EH (cell line): Measurements from ENCODE around the gene TADA2B.

Experiments
- DNase-seq: peaks from one replicate; pipeline ENCODE4 v3.0.0-alpha.2; 2015; ENCODE audit warnings: low read depth

The TADA2B gene

DNA sequence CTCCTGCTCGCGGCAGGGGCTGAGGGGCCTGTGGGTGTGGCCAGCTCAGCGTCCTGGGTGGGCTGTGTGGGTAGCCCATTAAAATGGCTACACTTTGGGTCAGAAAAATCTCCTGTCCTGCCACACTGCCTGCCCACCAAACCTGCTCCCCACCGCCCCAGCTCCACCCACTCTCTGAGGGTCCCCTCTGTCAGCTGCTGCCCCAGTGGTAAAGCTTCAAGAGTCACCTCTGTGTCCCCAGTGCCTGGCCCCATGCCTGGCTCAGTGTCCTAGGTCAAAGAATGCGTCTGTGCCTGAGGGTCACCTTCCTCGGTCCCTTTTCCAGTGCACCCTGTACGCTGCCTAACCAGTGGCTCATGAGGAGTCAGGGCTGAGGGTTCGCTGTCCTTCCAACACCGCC, 24.9 kb upstream of the TADA2B start:
- no peak for DNase-seq

DNA sequence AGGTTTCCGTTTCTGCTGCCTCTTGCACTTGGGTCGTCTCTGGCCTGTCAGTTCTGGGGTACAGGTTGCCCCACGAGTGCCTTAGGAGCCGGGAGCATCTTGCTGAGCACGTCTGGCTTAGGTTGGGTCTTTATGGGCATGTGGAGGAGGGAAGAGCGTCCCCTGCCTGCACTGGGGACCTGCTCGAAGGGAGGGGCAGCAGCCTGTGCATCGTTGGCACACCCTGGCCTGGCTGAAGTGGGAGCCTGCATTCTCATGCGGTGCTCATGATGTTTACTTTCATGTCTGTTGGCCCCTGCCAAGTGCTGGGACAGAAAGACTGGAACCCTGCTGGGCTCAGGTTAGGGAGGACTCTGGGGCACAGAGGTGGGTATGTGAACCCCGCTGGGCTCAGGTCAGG, 23.8 kb upstream of the TADA2B start:
- DNase-seq: no peak

DNA sequence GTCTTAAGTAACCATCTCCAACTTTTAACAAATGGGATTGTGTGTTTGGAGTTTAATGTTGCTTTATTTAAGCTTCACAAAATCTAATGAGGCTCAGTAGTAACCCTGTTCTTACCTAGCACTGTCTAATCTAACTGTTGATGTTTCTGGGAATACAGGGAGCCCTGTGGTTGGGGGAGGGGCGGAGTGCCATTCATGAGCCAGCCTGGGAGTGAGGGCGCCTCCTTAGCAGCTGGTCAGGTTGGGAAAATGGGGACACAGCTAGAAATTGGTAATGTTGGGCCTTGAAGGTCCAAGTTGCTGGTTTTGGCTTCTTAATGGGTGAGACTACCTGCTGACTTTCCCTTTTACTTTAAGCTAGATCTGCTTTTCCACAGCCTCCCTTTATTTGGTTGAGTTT, 22.9 kb upstream of the TADA2B start:
- no peak for DNase-seq

DNA sequence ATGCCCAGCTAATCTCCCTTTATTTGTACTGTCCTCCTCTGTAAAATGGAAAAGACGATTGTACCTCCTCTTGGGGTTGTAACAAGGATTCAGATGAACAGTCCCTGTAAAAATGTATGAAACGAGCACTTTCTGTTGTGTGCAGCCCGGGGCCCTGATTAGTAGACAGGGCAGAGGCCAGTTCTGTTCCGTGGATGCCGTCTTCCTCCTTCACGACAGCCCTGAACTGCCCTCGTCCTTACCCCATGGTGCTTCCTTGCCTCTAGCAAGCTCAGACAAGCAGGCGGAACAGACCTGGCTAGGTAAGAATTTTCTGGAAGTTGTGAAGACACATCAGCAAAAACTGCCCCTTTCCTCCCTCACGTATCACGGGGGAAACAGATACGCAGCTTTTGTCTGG, 22.3 kb upstream of the TADA2B start:
- no peak for DNase-seq

DNA sequence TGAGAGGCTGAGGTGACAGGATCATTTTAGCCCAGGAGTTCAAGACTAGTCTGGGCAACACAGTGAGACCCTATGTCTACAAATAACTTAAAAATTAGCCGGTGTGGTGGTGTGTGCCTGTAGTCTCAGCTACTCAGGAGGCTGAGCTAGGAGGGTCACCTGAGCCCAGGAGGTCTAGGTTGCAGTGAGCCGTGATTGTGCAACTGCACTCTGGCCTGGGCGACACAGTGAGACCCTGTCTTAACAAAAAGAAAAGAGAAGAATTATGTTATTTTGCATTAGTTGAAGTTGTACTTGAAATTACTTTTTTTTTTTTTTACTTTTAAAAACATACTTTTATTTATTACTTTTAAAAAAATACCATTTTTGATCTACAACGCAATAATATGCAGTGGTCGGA, 21.8 kb upstream of the TADA2B start:
- no peak for DNase-seq

DNA sequence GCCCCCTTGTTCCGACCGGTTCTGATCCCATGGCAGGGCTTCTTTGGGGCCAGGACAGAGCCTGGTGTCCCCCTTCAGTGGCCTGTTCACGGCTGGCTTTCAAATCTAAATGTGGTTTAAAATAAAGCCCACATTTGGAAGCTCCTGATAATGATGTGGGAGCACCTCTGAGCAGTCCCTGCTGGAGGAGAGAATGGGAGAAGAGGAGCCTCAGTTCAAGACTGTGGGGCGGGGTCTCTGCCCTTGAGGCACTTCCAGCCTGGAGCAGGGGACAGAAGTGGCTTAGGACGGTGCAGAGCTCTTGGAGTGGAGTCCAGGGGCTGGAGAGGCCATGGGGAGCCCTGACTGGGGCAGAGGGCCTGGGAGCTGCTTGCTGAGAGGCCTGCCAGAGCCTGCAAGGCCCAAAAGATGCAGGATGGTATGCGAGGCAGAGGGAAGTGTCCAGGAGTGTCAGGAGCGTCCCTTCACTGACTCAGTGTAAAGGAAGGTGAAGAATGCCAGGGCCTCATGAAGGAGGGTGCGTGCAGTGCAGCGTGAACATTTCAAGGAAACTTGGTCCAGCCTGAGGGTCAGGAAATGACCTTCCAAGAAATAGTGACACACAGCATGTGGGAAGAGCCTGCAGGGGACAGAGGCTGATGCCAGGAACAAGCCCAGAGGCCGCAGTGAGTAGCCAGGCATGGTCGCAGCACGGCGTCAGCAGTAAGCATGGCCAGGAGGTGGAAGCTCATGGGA, 21.1 kb upstream of the TADA2B start:
- peak; percentile 99 for DNase-seq

DNA sequence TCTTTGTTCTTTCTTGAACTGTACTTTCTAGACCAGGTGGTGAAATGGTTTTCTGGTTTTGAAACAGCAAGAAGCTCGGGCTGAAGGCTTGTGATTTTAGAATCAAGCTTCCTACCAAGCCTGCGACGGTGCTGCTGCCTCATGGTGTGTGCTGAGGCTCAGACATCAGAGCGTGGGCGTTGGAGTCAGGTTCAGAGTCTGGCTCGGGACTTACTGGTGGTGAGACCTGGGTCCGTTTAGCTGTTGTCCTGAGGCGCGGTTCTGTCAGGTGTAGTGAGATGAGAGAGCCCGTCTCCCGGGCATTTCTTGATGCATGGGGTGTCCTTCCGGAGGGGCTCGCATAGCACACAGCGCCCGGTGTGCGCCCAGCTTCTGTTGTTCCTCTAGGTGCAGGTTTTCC, 19.7 kb upstream of the TADA2B start:
- no peak for DNase-seq

DNA sequence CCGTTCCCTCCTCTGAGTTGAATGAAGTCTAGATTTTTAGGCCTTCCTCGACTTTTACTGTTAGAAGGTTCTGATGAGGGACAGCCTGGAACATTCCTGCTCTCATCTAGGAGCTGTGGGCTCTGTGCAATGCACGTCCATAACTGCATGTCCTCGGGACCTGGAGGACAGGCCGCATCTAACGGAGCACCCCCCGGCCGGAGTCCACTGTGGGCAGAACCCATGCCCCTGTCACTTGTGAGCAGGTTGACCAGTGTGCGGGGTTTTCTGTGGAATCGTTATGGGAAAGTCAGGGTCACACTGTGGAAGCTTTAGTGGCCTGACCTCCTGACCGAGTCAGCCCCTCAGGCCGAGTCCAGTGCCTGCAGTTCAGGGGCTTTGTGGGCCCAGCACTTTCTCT, 19.3 kb upstream of the TADA2B start:
- DNase-seq: no peak

DNA sequence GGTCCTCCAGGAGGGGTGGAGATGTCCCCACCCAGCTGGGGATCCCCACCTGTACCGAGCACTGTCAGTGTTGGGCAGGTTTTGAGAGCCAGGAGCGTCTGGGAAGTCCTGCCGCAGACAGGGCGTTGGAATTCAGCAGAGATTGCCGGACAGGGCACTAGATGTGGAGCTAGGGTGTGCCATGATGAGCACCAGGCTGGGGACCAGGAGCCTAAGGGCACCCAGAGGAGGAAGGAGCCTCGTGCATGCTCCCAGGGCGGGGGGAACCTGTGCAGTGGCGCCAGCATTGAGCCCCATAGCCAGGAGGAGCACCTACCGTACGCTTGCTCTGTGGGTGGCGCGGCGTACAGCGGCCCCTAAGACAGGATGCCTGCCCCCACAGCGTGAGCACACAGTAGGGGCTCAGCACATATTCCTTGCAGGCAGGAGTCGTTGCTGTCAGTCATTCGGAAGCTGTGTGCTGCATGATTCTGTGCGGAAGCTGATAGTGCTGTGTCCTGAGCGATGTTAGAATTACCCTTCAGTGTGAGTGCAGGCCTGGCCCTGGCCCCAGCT, 18.8 kb upstream of the TADA2B start:
- DNase-seq: no peak

DNA sequence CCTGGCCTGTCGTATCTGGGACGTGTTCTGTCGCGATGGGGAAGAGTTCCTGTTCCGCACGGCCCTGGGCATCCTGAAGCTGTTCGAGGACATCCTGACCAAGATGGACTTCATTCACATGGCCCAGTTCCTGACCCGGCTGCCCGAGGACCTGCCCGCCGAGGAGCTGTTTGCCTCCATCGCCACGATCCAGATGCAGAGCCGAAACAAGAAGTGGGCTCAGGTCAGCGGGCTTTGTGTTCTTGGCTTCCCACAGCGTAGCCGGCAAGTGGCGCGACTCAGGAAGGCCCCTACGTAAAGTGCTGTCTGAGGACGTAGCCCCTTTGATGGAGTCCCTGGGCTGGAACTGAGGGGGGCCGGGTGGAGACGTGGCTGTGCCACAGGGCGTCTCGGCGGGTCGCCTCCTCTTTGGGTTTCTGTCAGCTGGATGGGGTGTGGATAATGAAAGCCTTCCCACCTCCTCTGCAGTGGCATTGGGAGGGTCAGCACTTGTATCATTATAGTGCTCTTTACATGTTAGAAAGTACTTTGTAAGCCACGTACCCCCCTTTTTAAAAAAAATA, 18.1 kb upstream of the TADA2B start:
- no peak for DNase-seq

DNA sequence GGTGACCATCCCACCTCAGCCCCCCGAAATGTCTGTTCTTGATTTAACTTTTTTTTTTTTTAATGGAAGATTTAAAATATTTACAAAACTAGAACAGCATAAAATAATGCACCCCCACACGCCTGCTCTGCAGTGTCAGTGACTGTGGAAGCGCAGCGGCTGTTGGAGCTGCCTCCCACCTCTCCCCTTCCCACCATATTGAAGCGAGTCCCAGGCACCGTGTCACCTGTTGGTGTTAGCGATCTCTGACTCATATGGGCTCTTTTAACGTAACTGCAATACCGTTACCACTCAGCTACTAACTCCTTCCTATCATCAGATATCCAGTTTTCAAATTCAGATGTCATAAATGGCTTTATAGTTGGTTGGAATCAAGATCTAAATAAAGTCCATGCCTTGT, 17.1 kb upstream of the TADA2B start:
- DNase-seq: no peak

DNA sequence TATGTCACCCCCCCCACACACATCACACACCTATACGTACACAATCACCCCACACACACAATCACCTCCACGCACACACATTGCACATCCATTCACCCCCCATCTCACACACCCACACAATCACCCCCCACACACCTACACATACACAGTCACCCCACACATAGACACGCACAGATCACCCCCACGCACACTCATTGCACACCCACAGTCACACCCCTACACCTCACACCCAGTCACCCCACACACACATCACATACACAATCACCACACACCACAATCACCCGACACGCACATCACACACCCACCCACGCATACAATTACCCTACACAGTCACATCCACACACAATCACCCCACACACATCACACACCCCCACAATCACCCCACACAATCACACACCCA, 15.9 kb upstream of the TADA2B start:
- no peak for DNase-seq

DNA sequence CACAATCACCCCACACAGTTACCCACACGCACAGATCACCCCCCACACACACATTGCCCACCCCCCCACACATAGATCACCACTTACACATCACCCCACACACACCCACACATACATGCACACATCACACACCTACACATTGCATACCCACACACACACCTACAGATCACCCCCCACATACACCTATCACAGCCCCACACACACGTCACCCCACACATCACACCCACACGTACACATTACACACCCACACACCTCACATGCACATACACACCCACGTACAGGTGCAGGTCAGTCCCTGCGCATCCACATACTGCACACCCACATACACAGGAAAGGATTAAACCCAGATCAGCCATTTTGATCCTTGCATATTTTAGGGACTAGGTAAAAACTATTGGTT, 15.3 kb upstream of the TADA2B start:
- no peak for DNase-seq

DNA sequence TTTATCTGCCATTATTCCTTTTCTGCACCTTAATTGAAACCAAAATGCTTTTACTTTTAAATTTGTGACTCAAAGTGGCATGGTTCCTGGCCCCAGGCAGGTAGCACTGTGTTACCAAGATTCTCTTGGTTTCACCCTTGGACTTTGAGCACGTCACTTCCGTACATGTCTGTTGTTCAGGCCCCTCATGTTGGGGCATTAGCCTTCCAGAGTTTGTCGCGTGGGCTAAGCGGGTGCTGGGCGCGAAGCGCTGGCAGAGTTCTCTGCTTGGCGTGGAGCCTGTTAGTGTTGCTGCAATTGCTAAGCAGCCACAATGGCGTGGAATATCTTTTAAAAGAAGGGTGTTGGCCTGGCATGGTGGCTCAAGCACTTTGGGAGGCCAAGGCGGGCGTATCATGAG, 14.0 kb upstream of the TADA2B start:
- no peak for DNase-seq

DNA sequence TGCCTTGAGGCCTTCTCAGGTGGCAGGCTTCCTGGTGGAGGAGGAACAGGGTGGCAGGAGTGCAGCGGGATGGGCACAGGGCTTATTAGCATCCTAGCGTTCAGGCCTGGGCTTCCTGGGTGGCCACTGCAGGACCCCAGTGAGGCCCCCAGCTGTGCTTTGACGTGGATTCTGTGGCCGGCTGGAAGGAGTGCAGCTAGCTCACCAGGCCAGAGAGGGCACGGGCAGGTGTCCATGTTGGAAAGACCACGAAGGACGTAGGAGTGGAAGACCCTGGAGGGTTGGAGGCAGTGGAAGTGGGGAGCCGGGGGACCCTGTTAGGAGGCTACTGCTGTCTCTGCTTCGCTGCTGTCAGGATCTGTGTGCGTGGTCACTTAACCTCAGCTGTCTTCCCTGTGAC, 13.3 kb upstream of the TADA2B start:
- DNase-seq: no peak

DNA sequence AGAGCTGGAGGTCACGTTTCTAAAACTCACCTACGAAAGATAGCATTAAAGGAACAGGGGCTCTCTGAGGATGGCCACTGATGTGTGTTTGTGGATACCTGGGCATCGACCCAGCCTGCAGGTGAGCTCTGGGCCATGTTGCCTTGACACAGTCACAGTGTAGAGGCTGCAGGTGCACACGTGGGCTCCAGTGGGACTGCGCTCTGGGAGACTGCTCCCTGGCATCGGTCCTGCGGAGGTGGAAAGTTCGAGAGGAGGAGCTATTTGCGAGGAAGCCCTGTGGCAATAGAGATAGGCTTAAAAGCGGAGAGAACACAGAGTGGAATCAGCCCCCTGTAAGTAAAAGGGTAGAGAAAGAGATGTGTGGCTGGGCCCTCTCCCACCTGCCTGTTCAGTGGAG, 12.3 kb upstream of the TADA2B start:
- no peak for DNase-seq

DNA sequence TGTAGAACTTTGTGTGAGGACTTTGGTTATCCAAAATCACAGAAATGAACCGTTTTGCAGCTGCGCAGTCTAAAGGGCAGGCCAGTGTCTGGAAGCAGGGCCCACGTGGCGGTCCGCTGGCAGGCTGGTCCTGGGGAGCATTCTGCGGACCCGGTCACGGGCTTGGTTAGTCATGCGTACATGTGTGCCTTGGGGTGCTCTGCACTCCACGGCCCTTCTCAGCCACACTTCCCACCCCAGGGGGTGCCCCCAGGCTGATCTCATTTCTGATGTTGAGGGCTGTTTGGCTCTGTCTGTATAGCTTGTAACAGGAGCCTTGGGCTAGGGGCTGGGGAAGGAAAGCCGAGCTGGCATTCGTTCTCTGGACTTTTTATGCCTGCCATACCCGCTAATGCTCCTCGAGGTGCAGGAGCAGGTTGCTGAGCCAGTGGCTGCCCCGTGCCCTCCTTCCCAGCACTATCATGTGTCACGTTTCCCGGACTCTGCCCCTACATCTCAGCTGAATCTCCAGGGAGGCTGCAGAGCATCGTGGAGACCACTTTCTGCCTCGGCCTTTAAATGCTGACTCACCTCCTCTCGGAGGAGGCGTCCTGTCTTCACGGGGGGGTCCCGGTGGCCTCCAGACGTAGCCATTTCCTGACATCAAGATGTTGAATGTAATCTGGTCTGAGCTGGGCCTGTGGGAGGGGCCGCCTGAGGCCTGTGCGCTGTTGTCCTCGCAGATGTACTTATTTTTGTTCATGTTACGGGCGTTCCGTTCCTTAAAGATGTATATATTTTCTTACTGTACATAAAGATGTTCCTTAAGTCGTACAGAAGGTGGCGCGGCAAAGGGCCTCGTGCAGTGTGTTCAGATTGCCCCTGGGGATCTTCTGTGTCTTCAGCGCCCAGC, 11.4 kb upstream of the TADA2B start:
- DNase-seq: peak; percentile 7

DNA sequence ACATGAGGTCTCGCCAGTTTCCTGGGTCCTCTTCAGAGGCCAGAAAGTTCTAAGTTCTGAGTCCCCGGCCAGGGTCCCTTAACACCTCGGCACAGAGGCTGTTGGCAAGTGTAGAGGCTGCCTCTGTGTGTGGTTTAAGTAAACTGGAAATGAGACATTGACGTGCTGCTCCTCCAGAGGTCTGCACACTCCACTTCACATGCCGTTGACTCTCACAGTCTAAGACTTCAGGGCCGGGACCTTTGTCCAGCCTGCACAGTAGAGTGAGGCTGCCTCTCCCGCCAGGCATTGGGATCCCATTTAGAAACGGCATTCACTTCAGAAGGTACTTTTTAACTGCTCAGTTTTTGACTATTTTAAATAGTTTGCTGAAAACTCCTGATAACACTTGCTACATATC, 10.6 kb upstream of the TADA2B start:
- no peak for DNase-seq

DNA sequence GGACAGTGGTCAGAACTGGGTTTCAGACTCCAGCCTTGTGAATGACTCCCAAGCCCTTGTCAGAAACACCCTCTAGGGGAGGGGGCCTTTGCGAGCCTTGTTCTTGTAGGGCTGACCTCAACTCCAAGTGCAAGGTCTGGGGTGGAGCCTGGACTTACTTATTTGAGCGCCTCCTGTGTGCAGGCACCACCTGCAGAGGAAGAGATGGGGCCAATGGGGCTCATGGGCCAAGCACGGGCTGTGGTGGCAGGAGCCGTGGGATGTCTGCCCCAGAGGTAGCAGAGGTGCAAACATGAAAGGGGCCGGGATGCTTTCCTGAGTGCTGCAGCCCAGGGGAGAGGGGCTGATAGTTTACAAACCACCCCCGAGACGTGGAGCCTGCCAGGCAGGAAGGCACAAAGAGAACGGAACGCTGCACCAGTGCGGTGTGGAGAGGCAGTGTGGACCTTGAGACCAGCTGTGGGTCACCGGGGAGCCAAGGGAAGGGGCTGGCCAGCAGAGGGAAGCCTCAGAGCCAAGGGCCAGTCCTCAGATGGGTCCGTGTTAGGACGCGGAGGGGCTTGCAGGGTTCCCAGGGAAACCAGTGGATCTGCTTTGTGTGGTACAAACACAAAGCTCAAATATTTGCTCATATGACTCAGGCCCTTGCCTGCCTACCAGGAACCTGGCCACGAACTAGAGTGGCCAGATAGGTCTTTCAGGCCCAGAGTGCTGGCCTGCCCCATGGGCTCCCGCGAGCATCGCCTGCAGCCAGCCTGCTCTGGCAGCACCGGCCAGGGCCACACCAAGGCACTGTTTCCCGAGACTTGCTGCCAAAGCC, 8.7 kb upstream of the TADA2B start:
- peak; percentile 70 for DNase-seq

DNA sequence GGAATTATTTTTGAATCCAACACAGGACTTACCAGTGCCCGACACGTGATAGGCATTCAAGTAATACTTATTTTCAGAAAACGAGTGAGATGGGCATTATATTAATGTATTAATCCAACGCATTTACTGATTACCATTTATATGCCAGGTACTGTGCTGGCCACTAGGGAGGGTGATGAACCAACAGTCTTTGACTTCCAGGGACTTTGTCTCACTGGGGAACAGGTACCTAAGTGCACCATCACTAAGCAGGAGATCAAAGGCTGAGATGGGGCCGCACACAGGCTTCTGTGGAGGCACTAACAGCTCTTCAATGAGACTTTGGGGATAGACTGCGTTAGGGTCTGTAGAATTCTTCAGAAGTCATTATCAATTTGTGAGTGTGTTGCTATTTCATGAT, 5.7 kb upstream of the TADA2B start:
- DNase-seq: no peak

DNA sequence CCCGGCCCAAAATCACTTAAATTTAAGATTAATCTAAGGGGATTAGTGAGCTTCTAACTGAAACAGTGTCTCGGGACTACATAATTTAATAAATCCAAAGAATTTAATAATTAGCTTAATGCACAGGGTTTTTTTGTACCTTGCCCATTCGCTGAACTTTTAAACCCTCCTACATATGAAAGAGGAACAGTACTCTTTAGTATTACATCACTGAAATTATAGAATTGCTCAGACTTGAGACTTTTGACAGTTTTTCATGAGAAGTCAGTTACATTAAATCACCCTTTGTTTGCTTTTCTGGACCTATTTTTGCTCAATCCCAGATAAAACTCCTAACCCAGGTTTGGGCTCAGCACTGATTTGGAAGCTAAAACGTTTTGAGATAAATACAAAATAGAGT, 2.4 kb upstream of the TADA2B start:
- DNase-seq: no peak

DNA sequence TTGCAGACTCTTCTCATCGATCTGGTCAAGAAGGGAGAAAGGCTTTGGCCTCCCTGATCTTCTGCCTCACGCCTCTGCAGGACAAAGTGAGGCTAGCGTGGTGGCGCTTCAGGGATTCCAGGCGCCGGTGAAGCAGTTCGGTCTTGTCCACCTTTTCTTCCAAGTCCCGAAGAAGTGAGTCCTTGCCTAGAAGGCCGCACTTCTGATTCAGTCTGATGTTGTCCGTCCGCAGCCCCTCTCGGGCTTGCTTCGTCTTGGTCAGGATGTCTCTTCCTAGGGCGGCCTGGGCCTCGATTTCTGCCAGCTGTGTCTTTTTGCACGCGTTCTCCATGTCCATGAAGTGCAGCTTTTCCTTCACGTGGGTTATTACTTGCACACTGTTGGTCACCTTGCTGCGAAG, 1.9 kb upstream of the TADA2B start:
- no peak for DNase-seq
